Renal cortex interstitium (tissue), 11 donors: ENCODE results near the gene GNAS. TPM values are rescaled to one million over a fixed set of nuclear protein-coding genes. Genes with fewer than 3 reads are reported as not detected.
A peak's percentile ranks its signal among the peaks of the same experiment; 100 is the strongest.

ENCODE experiments used
- DNase-seq, 11 donors: peaks; one replicate each; pipeline ENCODE4 v3.0.0-alpha.2; 2013; ENCODE audit warnings: low read depth in 9 of 11, low spot score in 4 of 11; ENCODE audit errors: extremely low read depth in 1 of 11
- polyA plus RNA-seq, 3 donors: library from polyadenylated mRNA; unstranded; fragments of 120-200 nt; gene quantifications; one replicate each; pipeline ENCODE4 v1.2.1, GENCODE V29; 2013; ENCODE audit not compliant: insufficient read length in 3 of 3

Gene GNAS
- polyA plus RNA-seq, 3 donors: 1,846 to 2,284 (median 1,968) TPM

DNA sequence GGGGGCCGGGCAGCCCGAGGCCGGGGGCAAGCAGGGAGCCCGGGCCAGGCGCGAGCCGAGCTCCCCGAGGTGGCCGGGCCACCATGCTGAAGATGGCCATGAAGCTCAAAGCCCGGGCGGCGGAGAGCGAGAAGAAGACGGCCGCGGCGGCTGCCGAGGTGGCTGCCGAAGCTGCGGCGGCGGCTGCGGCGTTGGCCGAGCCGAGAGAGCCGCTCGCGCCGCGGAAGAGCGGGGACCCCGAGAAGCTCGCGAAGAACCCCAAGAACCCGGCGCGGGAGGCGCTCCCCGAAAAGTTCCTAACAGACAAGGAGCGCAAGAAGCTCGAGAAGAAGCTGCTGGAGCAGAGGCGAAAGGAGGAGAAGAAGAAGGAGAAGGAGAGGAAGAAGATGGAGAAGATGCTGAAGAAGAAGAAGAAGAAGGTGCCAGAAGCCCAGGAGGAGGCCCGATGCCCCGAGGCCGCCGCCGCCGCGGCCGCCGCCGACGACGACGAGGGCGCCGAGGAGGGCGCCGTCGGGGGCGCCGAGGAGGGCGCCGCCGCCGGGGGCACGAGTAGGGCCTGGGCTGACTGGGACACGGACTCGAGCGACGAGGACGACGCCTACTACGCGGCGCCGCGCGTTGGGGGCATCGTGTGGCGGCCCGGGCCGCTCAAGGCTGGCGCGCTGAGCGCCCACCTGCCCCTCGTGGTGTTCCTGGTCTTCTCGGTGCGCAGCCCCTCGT is 37.4 kb downstream of the GNAS start:
- DNase-seq: no peak

DNA sequence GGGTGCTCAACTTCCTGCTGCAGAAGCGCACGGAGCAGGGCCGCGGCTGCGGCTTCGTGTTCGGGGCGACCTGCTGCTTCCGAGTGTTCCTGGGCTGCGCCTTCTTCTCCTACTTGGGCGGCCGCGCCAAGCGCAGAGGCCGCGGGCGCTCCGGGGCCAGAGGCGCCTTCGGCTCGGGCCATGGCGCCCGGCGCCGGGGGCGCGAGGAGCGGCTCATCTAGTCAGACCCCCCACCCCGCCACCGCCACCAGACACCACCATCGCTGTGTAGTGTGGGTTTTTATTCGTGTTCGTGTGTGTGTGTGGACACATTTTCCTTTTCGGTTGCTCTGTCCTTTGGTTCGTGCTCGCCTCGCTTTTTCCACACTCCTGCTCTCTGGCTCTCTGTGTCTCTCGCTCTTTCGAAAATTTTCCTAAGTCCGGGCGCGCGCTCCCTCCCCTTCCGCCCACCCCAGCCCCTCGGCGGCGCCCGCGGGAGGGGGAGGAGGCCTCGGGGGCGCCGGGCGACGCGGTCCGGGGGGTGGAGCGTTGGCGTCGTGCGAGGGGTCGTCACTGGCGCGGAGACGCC is 38.1 kb downstream of the GNAS start:
- DNase-seq: peak in 9 of 11 donors; percentile 72 to 93 (median 90)

DNA sequence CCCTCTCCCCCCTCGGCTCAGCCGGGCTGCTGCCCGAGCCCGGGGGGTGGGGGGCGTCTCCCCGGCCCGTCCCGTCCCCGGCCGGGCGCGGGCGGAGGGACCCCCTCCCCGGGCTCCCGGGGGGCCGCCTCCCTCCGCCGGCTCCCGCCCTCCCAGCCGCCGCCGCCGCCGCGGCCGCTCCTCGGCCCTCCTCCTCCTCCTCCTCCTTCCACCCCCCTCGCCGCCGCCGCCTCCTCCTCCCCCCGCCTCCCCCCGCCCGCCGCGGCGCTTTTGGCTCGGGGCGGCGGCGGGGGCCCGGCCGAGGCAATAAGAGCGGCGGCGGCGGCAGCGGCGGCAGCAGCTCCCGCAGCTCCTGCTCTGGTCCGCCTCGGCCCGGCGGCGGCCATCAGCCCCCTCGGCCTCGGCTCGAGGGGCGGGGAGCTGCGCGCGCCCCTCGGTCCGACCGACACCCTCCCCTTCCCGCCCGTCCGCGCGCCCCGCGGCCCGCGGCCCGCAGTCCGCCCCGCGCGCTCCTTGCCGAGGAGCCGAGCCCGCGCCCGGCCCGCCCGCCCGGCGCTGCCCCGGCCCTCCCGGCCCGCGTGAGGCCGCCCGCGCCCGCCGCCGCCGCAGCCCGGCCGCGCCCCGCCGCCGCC is 38.7 kb downstream of the GNAS start:
- DNase-seq: peak in 3 of 11 donors; percentile 74 to 83 (median 78)

DNA sequence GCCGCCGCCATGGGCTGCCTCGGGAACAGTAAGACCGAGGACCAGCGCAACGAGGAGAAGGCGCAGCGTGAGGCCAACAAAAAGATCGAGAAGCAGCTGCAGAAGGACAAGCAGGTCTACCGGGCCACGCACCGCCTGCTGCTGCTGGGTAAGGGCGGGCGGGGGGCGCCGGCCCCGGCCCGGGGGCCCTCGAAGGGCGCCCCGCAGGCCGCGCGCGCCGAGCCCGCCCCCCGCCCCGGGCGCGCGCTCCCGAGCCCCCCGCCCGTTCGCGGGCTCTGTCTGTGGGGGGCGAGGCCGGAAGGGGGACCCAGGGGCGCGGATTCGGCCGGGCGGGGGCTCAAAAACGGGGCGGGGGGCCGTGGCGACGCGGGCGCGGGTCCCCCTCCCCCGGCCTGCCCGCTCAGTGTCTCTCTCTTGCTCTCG is 39.2 kb downstream of the GNAS start:
- peak in 1 of 11 donors; percentile 41 for DNase-seq

DNA sequence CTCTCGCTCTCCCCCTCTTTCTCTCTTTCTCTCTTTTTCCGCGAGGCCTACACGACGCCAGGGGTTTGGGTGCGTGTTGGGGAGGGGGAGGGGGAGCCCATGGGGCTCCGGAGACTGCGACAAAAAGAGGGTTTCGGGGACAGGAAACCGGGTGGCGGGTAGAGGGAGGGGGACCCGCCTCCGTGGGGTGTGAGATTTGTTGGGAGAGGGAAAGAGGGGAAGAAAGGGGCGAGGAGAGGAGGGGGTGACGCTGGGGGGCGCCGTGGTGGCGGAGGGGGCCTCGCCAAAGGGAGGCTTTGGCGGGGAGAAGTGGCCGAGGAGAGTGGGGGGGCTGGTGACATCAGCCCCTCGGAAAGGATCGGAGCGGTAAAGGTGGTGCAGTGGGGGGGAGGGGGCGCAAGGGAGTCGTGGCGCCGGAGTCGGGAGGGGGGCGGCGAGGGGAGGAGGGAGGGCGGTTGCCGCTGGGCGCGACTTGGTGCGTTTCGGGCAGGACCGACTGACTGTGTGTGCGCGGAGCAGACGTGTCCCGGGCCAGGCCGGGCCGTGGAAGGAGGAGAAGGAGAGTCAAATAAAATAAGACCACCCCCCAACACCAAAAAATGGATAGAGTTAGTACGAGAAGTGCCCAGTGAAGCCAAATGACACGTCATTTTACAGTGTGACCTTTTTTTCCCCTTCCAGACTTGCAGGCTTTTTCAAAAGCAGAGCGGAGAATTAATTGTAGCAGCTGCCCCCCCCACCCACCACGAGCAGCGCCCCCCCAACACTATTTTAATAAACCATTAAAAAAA is 39.8 kb downstream of the GNAS start:
- DNase-seq: peak in 4 of 11 donors; percentile 57 to 69 (median 64)

DNA sequence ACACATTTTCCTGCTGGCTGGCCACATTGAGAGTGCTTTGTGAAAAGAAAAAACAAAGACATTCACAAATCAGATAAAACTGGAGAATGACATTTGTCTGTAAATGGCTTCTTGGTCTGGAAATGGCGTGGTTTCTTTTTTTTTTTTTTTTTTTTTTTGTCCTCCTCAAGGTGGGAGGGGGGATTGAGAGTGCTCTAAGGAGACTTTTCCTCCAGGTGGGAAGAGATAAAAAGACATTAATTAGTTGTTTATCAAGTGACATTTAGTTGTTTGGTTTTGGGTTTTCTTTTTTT is 40.4 kb downstream of the GNAS start:
- no peak for DNase-seq

DNA sequence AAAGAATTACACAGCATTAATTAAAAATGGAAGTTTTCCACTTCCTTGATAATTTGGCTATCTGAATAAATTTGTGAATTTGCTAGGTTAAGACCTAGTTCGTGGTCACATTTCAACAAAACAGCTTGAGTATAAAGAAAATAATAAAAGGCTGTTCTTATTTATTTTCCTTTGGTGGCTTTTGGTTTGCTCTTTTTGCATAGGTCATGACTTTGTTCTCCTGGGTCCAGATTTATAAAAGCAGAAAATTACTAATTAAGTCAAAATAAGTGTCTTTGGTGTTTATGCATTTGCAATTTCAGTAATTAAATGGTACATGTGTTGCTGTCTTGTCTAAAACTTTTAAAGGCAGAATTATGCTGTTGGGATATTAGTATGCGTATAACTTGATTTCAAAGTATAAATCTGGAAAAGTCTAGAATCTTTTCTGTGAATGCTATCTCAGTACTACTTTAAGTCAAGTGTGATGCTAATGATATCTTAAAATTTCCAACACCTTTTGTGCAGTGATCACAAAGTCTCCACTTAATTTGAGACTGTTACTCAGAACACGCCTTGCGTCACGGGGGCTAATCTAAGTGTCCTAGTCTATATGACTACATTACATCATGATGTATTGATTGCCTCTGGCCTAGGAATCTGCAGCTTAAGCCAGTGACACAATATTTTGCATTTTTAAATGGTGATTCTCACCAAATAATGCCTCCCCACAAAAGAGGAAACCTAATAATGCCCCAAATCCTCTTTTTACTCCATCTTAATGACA is 41.0 kb downstream of the GNAS start:
- DNase-seq: no peak

DNA sequence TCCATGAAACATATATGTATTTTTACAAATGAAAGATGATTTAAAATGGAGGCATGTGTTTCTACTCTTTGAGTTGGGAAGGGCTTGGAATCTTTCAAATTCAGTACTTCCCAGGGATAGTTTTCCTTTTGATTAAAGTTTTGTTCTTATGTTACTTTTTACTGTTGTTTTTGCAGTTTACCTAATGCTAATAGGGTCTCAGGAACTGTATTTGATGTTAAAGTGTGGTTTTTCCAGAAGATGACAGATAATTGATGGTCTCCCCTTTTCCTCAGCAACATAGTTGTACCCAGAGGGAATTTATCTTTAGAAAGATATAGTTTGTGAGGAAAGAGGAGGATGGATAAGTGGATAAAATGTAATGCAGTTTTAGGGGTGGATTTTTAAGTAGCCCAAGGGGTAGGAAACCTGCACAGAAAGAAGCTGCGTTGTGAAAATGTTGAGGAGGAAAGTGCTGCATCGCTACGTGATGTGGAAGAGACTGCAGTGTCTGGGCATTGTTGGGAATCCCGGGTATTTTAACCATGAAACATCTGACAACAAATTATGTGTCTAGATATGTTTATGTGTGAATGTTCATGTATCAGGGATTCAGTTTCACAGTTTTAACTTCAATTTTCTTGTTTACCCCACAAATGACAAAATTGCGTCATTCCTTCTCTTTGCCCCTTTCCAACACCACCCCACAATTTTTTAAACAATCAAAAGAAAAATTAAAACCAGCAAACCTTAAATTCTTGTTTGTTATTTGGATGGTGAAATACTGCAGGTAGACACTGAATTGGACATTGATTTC is 42.3 kb downstream of the GNAS start:
- no peak for DNase-seq

DNA sequence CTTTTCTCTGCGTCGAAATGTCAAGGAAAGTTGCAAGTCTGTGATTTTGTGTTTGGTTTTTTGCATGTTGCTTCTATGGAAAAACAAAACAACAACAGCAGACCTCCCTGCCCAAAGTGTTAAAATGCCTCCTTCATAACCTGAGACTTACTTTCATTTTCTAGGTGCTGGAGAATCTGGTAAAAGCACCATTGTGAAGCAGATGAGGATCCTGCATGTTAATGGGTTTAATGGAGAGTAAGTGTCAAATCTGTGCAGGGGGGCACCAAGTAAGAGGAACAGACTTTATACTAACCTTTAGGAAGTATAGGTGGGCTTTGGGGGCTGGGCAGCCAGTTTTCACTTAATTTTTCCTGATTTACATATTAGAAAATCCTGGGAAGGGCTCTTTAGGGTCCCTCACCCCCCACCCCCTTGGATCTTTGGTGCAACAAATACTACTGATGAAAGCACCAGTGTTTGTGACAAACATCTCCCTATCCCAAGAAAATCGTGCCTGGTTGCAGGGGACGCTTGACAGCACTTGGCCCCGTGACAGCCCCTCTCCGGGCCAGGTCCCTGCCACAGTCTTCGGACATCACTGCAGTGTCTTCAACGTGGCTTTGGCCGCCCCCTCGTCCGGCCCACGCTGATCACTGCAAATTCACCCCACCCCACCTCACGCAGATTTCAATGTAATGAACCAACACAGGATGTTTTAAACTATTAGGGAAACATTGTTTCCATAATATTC is 43.1 kb downstream of the GNAS start:
- DNase-seq: no peak

DNA sequence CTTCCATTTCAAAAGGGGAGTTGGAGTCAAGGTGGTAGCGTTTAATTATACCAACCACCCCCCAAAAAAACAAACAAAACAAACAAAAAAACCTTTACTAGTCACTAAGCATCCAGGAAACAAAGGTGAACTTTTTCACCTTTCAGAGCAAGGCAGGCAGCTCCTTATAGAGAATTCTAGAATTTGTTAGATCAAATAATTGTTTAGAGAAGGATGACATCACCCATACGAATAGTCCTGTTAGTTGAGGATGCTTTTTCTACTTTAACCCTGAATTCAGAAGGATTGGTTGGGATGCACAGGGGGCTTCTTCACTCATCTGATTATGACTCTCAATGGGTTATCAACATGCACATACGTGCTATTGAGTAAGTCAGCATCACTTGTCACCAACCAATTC is 44.3 kb downstream of the GNAS start:
- no peak for DNase-seq

DNA sequence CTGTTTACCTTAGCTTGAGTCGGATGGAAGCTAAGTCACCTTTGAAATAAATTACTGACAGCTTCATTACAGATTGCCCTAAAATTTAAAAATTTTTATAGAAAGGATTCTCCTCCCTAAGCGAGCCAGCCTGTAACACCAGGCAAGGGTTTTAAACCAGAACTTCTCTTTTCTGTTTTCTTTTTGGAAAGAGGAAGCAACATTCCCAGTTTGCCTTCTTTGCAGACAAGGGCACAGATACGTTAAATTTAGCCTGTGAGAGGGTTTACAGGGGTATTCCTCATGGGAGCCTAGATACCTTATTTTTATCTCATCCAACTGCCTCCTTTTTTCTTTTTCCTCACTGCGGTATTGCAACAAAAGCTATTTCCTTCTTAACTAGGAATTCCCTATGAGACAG is 45.0 kb downstream of the GNAS start:
- no peak for DNase-seq

DNA sequence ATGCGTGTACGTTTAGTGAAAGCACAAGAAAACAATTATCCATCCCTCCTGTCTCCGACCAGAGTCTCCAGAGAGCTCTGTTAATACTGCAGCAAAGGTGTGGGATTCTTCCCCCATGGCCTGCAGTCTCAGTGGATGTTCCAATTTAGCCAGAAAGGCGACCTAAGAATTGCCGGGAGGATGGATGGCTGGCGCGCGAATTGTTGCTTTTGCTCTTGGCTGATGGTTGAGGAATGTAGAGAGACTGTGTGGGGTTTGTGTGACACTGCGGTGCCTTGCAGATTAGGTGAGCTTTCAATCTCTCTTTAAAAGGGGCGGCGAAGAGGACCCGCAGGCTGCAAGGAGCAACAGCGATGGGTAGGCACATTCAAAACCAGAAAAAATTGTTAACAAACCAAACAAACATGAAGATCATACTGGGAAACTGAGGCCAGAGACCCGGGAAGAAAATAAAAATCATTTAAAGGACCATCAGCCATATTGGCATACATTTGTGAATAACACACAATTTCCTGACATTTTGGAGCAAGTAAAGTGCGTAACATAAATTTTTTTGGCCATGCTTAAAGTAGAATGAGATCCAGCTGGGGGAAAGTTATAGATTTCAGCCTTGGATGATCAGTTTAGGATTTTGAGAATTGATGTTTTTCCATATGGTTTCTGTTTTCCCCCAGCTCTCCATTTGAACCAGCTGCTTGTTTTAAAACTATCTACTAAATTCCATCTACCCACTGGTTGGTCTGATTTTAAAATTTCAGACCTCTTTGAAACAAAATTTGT is 46.3 kb downstream of the GNAS start:
- DNase-seq: no peak

DNA sequence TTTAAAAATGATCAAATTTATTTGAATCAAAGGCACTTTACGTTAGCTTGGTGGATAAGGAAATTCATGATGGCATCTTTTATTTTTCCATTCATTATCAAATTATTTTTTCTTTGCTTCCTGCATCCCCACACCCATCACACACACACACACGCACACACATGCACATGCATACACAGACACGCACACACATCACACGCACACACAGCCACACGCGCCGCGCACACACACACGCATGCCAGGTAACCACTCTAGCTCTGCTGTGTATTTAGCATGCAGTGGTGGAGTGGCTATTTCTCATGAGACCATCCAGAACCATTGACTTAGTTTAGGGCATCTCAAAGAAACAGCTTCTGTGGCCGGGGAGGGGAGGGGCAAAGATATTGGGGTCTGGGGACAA is 47.0 kb downstream of the GNAS start:
- DNase-seq: no peak

DNA sequence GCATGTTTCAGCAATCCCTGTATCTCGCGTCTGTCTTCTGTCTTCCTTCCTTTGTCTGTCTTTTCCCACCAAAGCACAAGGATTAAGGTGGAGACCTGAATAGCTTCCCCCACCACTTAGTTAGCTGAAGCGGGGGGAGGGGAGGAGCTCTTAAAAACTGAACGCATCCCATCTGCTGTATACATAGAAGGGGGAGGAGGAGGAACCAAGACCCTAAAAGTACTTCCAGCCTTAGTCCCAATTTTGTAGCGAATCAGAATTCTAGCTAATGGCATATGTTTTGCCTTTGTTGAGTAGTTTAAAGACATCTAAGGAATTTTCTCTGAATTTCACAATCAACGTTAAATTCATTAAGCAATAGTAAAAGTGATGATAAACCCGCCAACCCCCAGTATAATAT is 47.9 kb downstream of the GNAS start:
- no peak for DNase-seq

DNA sequence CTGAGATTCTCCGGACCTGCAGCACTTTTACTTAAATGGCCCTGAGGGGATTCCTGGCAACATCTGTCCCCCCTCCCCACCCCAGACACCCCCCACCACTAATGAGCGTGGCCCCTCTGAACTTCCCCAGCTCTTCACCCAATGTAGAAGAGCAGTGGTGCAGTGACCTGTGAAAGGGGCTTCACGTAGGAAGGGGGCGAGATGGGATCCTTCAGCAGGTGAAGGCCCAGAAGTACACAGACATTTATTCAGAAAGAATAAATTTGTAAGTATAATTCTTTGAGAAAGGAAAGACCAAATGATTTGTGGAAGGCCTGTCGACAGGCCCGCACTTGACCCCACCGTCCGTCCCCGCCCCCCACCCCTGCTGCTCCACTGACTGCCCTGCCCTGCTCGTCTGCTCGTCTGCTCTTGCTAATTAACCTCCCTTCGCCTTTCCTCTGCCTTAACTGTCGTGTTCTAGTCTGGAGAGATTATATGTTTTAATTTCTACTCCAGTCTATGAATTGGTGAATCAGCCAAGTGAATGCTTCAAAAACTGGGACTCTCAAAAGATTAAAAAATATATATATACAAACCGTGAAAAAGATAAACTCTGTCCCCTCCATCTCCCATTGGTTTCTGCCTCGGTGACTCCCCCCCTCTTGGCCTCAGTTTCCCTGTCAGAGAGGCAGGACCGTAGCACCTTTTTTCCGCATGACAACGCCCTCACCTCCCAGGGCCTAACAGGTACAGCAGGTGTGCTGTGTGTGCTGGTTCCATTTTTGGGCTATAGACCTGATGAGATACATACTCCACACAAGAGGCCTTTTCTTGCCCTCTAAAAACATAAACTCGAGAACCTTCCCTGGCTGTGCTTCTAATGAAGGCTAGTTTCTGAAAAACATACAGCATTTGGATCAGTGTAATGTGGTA is 49.2 kb downstream of the GNAS start:
- no peak for DNase-seq

DNA sequence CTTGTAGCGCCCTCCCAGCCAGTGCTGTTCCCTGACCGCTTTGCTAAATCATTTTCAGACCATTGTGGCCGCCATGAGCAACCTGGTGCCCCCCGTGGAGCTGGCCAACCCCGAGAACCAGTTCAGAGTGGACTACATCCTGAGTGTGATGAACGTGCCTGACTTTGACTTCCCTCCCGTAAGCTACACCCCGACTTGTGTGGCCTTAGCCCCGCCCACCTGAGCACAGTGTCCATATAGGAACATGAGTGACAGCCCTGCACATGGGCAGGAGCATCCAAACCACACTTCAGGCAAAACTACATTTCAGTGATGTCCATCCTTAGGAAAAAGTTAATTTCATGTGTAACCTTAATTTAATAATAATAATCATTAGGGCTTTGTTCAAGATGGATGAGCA is 51.1 kb downstream of the GNAS start:
- DNase-seq: no peak
